Motor neuron (in vitro differentiated cells): ENCODE results near the gene HHAT. TPM values are rescaled to one million over a fixed set of nuclear protein-coding genes. Genes with fewer than 3 reads are reported as not detected.

Source experiments
- ATAC-seq, 8 experiments: fragments of 200-7000 bp; cut with Tn5 transposase; replicated peaks in 6 of 8; 2 replicates each; pipeline ENCODE4 v1.8.0; 2021; ENCODE audit warnings: mild to moderate bottlenecking in 8 of 8, moderate library complexity in 8 of 8
- H3K27ac ChIP-seq, 2 donors: fragments of 250-450 bp; sonication (Bioruptor Pico); 2 replicates each; pipeline ENCODE4 v1.9.0; 2021; ENCODE audit warnings: antibody characterized with exemption in 2 of 2, mild to moderate bottlenecking in 2 of 2, moderate library complexity in 1 of 2
- H3K4me1 ChIP-seq, 2 donors: fragments of 250-450 bp; sonication (Bioruptor Pico); replicated peaks in 1 of 2; 2 replicates each; pipeline ENCODE4 v1.6.1; 2021; ENCODE audit warnings: antibody characterized with exemption in 2 of 2, mild to moderate bottlenecking in 2 of 2, moderate library complexity in 1 of 2
- H3K4me3 ChIP-seq, 5 donors: fragments of 250-450 bp; sonication (Bioruptor Pico); 2 replicates each; pipeline ENCODE4 v1.9.0; 2021; ENCODE audit warnings: antibody characterized with exemption in 5 of 5, mild to moderate bottlenecking in 5 of 5, moderate library complexity in 4 of 5
- WGBS, 10 experiments: fragments of 450-650 bp; shearing (Covaris generic); methylation state at CpG; one replicate each; pipeline ENCODE4 v1.0.0; 2022; 5-methylcytosine and 5-hydroxymethylcytosine counted together
- in situ Hi-C, 9 experiments: fragments of 400-800 bp; cut with MboI; loops; one replicate each; pipeline ENCODE4 v1.15.0; 2021; ENCODE audit warnings: low sequenced_read_pairs in 9 of 9, low pct_unique_long_range_greater_than_20kb in 2 of 9; ENCODE audit not compliant: unreplicated experiment in 9 of 9
- total RNA-seq, 8 experiments: library from RNA; unstranded; fragments of 300-600 nt; gene quantifications; 2 replicates each; pipeline versions ENCODE4 v1.2.3 to v1.2.4, GENCODE V29; 2022

The HHAT gene
- total RNA-seq, 8 experiments from 2014 or later: 3.9 to 128 (median 7.8) TPM

DNA sequence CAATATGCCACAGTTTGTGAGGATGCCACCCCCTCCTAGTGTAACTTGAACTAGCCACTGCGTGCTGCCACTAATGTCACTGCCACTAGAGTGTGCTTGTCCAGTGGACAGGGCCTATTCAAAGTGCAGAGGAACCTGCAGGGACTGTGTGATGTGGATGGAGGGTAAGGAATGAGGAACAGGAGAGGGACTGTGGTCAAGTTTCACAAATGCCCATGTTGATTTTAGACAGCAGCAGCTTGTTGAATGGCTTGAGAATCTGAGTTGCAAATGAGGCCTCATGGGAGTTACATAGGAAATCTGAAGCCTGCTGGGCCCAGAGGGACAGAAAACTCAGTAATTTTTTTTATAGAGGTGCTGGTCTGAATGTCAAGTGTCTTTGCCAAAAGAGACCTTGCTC lies 112.3 kb downstream of the HHAT start:
- WGBS, 10 experiments: 67 to 100% (median 100%) methylated on average over 1 of the region's 1 CpG; no CpG with 5 or more reads in 7 of the 10 experiments
- in situ Hi-C loops: loop anchor here in 1 of 9 experiments (10.0 kb wide), 1 partner anchor 694 kb away; the partner anchor contains the start of gene KCNH1
- H3K4me1 ChIP-seq: no peaks in the 10 kb centered on the region
- no peak overlapping the region for H3K27ac ChIP-seq
- peak in 2 of 8 experiments; percentile 19 to 70 for ATAC-seq
- H3K4me3 ChIP-seq: no peak overlapping the region

DNA sequence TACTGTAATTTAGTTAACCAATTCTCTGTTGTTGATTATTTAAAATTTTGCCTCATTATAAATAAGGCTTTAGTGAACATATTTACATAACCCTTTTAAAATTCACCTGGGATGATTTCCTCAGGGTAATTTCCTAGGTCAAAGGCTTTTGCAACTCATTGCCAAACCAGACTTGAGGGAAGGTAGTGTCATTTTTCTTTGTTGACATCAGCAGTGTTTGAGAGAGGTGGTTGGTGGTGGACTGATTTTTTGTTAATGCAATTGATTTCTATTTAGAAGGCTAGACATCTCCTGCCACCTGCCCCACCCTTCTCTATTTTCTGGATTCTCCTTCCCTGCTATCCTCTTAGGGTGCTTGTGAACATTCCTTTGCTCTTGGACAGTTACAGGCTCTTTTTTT lies 116.8 kb downstream of the HHAT start:
- ATAC-seq: no peak
- no peak overlapping the region for H3K27ac ChIP-seq
- in situ Hi-C loops: loop anchor here in 1 of 9 experiments (10.0 kb wide), 1 partner anchor 689 kb away; the partner anchor contains the start of gene KCNH1

GRCh38 chr1:210445931-210446330 lies 117.2 kb downstream of the HHAT start:
- in situ Hi-C loops: loop anchor here in 1 of 9 experiments (10.0 kb wide), 1 partner anchor 689 kb away; the partner anchor contains the start of gene KCNH1
- ATAC-seq: no peak
- Histone ChIP-seq H3K4me3 (no peak overlapping the region), H3K27ac (no peak overlapping the region), H3K4me1 (no peaks in the 10 kb centered on the region)
- WGBS, 10 experiments: 39 to 100% (median 90%) methylated on average over 1 to 7 of the region's 7 CpGs; no CpG with 5 or more reads in 1 of the 10 experiments

More for the DNA sequence above, 116.8 kb downstream of the HHAT start:
- Histone ChIP-seq H3K4me3 (no peak overlapping the region), H3K4me1 (no peaks in the 10 kb centered on the region)

DNA sequence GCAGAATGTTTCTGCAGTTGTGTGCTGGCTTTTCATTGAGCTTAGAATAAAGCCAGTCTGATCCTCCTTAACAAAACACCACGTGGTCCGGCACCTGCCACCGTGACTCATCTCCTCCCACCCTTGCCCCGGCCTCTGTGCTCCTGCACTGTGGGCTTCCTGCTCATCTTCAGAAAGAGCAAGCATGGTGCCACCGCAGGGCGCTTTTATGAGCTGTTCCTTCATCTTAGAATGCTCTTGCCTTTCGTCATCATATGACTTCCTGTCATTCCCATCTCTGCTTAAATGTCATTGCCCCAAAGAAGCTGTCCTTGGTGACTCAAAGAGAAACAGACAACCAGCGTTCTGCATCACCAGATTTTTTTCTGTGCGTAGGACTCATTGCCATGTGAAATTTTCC lies 117.8 kb downstream of the HHAT start:
- WGBS, 10 experiments: 0 to 84% (median 59%) methylated on average over 1 to 9 of the region's 9 CpGs; no CpG with 5 or more reads in 1 of the 10 experiments
- in situ Hi-C loops: loop anchor here in 1 of 9 experiments (10.0 kb wide), 1 partner anchor 688 kb away; the partner anchor contains the start of gene KCNH1
- Histone ChIP-seq H3K4me3 (no peak overlapping the region), H3K4me1 (no peaks in the 10 kb centered on the region), H3K27ac (no peak overlapping the region)
- peak in 5 of 8 experiments; percentile 90 to 98 (median 97) for ATAC-seq

DNA sequence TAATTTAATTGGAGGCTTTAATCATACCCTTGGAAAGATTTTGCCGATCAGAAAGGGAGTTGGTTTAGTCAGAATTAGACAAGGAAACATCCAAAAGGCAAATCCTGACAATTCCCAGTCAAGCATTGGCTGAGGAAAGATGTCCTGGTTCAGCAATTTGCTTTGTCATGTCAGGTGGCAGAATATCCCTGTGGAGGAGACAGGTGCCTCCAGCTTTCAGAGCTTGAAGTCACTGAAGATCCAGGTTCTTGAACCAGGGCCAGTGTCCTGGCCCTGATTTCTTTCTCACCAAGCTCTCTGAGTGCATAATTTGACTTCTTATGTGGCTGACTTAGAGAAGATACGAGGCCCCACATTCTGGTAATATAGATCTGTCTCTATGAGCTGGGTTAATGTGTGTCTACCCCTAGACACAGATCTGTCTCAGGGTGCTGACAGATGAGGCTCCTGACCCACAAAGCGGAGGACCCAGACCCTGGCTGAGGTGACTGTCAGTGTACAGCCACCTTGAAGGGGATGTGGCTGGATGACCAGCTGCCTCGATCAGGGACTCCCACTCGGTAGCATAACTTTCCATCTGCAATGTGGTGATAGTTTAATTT lies 118.9 kb downstream of the HHAT start:
- Histone ChIP-seq H3K4me3 (no peak overlapping the region), H3K4me1 (no peaks in the 10 kb centered on the region), H3K27ac (no peak overlapping the region)
- no peak for ATAC-seq
- WGBS, 10 experiments: 0 to 100% (median 80%) methylated on average over 1 to 5 of the region's 5 CpGs; no CpG with 5 or more reads in 3 of the 10 experiments
- in situ Hi-C loops: loop anchor here in 1 of 9 experiments (10.0 kb wide), 1 partner anchor 687 kb away; the partner anchor contains the start of gene KCNH1

DNA sequence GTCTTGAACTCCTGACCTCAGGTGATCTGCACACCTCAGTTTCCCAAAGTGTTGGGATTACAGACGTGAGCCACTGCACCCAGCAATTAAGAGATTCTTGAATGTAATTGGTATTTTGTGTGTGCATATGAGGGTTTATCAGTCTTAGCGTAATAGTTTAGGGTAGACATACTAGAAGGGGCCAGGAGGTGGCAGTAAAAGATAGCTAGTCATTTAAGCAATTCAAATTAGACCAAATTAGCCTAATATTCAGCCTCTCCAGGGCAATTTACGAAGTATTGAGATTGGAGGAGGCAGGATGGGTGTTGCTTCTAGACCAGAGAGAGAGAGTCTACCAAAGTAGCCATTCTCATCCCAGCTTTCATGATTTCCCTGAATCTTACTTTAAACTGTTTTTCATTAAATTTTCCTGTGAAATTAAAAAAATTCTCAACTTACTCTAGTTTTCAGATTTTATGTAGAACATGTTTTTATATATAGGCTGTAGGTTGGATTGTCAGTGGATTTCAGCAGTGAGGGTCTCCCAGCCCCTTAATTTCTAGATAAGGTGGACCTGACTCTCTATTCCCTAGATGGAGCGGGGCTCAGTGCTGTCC lies 119.7 kb downstream of the HHAT start:
- Histone ChIP-seq H3K27ac (no peak overlapping the region), H3K4me1 (no peaks in the 10 kb centered on the region), H3K4me3 (no peak overlapping the region)
- ATAC-seq: peak; percentile 43 to 89 (median 70)
- WGBS, 10 experiments: 0 to 61% (median 48%) methylated on average over 1 to 4 of the region's 4 CpGs; no CpG with 5 or more reads in 4 of the 10 experiments
- in situ Hi-C loops: loop anchor here in 1 of 9 experiments (10.0 kb wide), 1 partner anchor 686 kb away; the partner anchor contains the start of gene KCNH1

GRCh38 chr1:210455840-210456603 lies 127.3 kb downstream of the HHAT start:
- 20 to 75% (median 54%) methylated on average over 1 to 8 of the region's 8 CpGs; no CpG with 5 or more reads in 2 of the 10 experiments for WGBS, 10 experiments
- Histone ChIP-seq H3K4me1 (no peaks in the 10 kb centered on the region), H3K27ac (no peak overlapping the region), H3K4me3 (no peak overlapping the region)
- in situ Hi-C loops: no loop called here
- peak in 1 of 8 experiments; percentile 46 for ATAC-seq

- no peak overlapping the region for H3K4me3 ChIP-seq
- 60 to 100% (median 94%) methylated on average over 1 to 6 of the region's 6 CpGs; no CpG with 5 or more reads in 3 of the 10 experiments for WGBS, 10 experiments
- ATAC-seq: no peak
- H3K4me1 ChIP-seq: no peaks in the 10 kb centered on the region
- no peak overlapping the region for H3K27ac ChIP-seq
- in situ Hi-C loops: no loop called here
These were observed 128.1 kb downstream of the HHAT start for GRCh38 chr1:210456731-210457255.

GRCh38 chr1:210457568-210457967 lies 128.9 kb downstream of the HHAT start:
- Histone ChIP-seq H3K4me1 (no peaks in the 10 kb centered on the region), H3K4me3 (no peak overlapping the region), H3K27ac (no peak overlapping the region)
- 0 to 50% (median 35%) methylated on average over 1 to 4 of the region's 4 CpGs; no CpG with 5 or more reads in 3 of the 10 experiments for WGBS, 10 experiments
- in situ Hi-C loops: no loop called here
- peak in 5 of 8 experiments; percentile 50 to 78 (median 64) for ATAC-seq

DNA sequence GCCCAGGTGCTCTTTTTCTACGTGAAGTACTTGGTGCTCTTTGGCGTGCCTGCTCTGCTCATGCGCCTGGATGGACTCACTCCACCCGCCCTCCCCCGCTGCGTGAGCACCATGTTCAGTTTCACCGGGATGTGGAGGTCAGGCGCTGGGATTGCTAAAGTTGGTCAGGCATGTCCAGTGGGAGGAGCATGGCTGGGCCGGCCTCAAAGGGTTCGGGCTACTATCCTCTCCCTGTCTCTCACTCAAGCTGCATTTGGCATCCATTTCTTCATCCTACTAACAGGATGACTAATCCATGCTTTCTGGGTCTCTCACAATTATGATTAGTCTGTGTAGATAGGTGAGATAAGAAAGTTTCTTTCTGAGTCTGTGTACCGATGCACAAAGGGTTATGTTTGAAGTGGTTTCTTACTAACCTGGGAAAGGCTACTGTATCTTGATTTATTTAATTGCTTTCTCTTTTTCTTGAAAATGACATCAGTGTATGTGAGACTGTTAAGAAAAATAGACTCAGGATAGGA lies 135.9 kb downstream of the HHAT start:
- 80 to 100% (median 95%) methylated on average over 1 to 6 of the region's 11 CpGs; no CpG with 5 or more reads in 2 of the 10 experiments for WGBS, 10 experiments
- H3K27ac ChIP-seq: no peak overlapping the region
- in situ Hi-C loops: no loop called here
- H3K4me1 ChIP-seq: peaks cover 9 to 18% of the 10 kb centered on the region in 2 donors
- H3K4me3 ChIP-seq: no peak overlapping the region
- peak in 5 of 8 experiments; percentile 26 to 36 (median 31) for ATAC-seq

DNA sequence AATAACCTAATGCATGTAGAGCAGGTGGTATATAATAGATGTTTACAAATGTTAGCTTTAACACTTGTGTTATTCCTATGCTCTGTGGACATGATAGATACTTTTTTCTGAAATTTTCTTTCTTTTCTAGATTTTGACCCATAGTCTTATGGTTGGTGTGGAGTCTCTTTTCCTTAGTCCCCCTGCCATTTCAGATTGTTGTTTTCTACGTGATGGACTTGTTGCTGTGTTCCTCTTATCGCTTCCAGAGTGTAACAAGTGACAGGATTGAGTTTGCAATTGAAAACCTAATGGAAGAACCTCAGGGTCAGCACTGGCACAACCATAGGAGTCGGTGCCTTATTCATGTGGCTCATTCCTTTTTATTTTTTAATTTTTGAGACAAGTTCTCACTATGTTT lies 136.4 kb downstream of the HHAT start:
- Histone ChIP-seq H3K4me3 (no peak overlapping the region), H3K27ac (no peak overlapping the region), H3K4me1 (peaks cover 9 to 18% of the 10 kb centered on the region in 2 donors)
- WGBS, 10 experiments: 22 to 100% (median 87%) methylated on average over 1 to 3 of the region's 3 CpGs; no CpG with 5 or more reads in 1 of the 10 experiments
- no peak for ATAC-seq
- in situ Hi-C loops: no loop called here

- in situ Hi-C loops: no loop called here
- H3K27ac ChIP-seq: peak overlapping the region in 1 of 2 donors; percentile 30
- H3K4me1 ChIP-seq: peaks cover 9 to 18% of the 10 kb centered on the region in 2 donors
- no peak overlapping the region for H3K4me3 ChIP-seq
- peak in 7 of 8 experiments; percentile 52 to 95 (median 81) for ATAC-seq
- 25 to 100% (median 80%) methylated on average over 1 to 2 of the region's 2 CpGs; no CpG with 5 or more reads in 2 of the 10 experiments for WGBS, 10 experiments
These were observed 138.8 kb downstream of the HHAT start for GRCh38 chr1:210467440-210468043.
